ENCODE results near the gene INMT.

DNA sequence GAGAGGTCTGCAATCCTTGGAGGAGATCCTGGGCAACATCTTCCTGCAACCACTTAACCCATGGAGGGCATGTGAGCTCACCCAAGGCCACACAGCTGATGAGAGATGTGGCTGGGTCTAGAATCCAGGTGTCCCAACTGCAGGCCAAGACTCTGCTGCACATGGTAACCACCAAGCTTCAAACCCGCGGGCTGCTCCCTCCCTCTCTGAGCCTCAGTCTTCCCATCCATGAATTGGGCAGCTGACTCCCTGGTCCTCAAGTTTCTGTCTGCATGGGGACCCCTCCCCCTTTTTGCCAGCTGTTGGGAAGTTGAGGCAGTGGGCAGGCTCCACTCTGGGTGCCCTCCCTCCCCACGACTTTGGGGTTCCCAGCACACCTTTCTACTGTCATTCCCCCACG, 20.9 kb upstream of the INMT start:
- TF ChIP-seq, protein P1, sequence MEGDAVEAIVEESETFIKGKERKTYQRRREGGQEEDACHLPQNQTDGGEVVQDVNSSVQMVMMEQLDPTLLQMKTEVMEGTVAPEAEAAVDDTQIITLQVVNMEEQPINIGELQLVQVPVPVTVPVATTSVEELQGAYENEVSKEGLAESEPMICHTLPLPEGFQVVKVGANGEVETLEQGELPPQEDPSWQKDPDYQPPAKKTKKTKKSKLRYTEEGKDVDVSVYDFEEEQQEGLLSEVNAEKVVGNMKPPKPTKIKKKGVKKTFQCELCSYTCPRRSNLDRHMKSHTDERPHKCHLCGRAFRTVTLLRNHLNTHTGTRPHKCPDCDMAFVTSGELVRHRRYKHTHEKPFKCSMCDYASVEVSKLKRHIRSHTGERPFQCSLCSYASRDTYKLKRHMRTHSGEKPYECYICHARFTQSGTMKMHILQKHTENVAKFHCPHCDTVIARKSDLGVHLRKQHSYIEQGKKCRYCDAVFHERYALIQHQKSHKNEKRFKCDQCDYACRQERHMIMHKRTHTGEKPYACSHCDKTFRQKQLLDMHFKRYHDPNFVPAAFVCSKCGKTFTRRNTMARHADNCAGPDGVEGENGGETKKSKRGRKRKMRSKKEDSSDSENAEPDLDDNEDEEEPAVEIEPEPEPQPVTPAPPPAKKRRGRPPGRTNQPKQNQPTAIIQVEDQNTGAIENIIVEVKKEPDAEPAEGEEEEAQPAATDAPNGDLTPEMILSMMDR (IDR thresholded peaks at IDR 0.05; ENCODE audit: low read depth, low read length) = no peak
- no peak for TF ChIP-seq EZH2phosphoT487 (IDR thresholded peaks at IDR 0.05; ENCODE audit: low read depth)

All from OCI-LY3 (cell line).